ENCODE data around the gene ZNF616. TPM values are rescaled to one million over a fixed set of nuclear protein-coding genes. Genes with fewer than 3 reads are reported as not detected.

ZNF616 gene
- total and polyA plus RNA-seq, 7 donors: 1.4 to 7.2 (median 4.3) TPM

- Histone ChIP-seq H3K27me3 (no peaks in the 10 kb centered on the region), H3K9me3 (peaks cover 5 to 31% (median 10%) of the 10 kb centered on the region in 4 donors), H3K4me3 (peak overlapping the region; percentile 69 to 91 (median 87)), H3K27ac (peak overlapping the region; percentile 71 to 86 (median 80)), H3K4me1 (peaks cover 0 to 28% (median 20%) of the 10 kb centered on the region in 4 donors), H3K36me3 (peaks cover 0 to 26% (median 5%) of the 10 kb centered on the region in 4 donors)
- WGBS, 2 donors: 8 to 17% methylated on average over 12 of the region's 12 CpGs
- no peak for DNase-seq
- TF ChIP-seq POLR2AphosphoS5 (IDR thresholded peaks at IDR 0.05): no peak
- TF ChIP-seq CTCF (IDR thresholded peaks at IDR 0.05): no peak
- TF ChIP-seq EP300 (IDR thresholded peaks at IDR 0.05): no peak
- no peak for TF ChIP-seq POLR2A (IDR thresholded peaks at IDR 0.05)
- intact Hi-C loops (cut with DNase I): loop anchor here (1.0 to 2.0 kb wide), 2 partner anchors 46 to 108 kb away; partner anchors contain the start of genes ZNF350 and ZNF432
Observed at GRCh38 chr19:52094526-52095130, 45.1 kb downstream of the ZNF616 start.

DNA sequence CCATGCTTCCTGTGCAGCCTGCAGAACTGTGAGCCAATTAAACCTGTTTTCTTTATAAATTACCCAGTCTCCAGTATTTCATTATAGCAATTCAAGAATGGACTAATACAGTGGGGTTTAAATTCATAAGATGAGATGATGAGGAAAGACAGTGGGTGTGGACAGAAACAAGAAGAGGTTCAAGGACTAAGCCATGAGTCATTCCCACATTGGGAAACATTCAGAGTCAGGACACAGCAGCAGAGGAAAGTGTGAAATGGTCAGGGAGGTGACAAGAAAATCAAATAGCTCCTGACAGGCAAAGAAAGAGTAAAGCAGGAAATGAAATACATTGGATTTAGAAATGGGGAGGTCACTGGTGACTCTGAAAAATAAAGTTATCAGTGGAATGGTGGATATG, 53.3 kb downstream of the ZNF616 start:
- Histone ChIP-seq H3K9me3 (peaks cover 0 to 18% (median 1%) of the 10 kb centered on the region in 4 donors), H3K36me3 (peaks cover 5 to 88% (median 21%) of the 10 kb centered on the region in 4 donors), H3K27ac (no peak overlapping the region), H3K4me1 (no peaks in the 10 kb centered on the region), H3K4me3 (no peak overlapping the region), H3K27me3 (no peaks in the 10 kb centered on the region)
- intact Hi-C loops (cut with DNase I): no loop called here
- no peak for TF ChIP-seq CTCF (IDR thresholded peaks at IDR 0.05)
- no peak for TF ChIP-seq POLR2A (IDR thresholded peaks at IDR 0.05)
- no peak for TF ChIP-seq POLR2AphosphoS5 (IDR thresholded peaks at IDR 0.05)
- no peak for TF ChIP-seq EP300 (IDR thresholded peaks at IDR 0.05)
- no peak for DNase-seq

- Histone ChIP-seq H3K4me3 (no peak overlapping the region), H3K27me3 (no peaks in the 10 kb centered on the region), H3K9me3 (peaks cover 2 to 64% (median 17%) of the 10 kb centered on the region in 4 donors), H3K36me3 (peaks cover 48 to 98% (median 67%) of the 10 kb centered on the region in 4 donors), H3K4me1 (no peaks in the 10 kb centered on the region), H3K27ac (no peak overlapping the region)
- no peak for DNase-seq
- TF ChIP-seq POLR2AphosphoS5 (IDR thresholded peaks at IDR 0.05) (no peak), POLR2A (IDR thresholded peaks at IDR 0.05) (no peak), CTCF (IDR thresholded peaks at IDR 0.05) (no peak), EP300 (IDR thresholded peaks at IDR 0.05) (no peak)
- WGBS, 2 donors: 97 to 98% methylated on average over 5 of the region's 5 CpGs
- intact Hi-C loops (cut with DNase I): no loop called here
Observed at GRCh38 chr19:52070496-52070895, 69.2 kb downstream of the ZNF616 start.

- no peaks in the 10 kb centered on the region for H3K4me1 ChIP-seq
- no peaks in the 10 kb centered on the region for H3K27me3 ChIP-seq
- H3K9me3 ChIP-seq: peaks cover 2 to 65% (median 22%) of the 10 kb centered on the region in 4 donors
- no peak for DNase-seq
- H3K4me3 ChIP-seq: no peak overlapping the region
- TF ChIP-seq POLR2AphosphoS5 (IDR thresholded peaks at IDR 0.05) (no peak), CTCF (IDR thresholded peaks at IDR 0.05) (no peak), POLR2A (IDR thresholded peaks at IDR 0.05) (no peak), EP300 (IDR thresholded peaks at IDR 0.05) (no peak)
- WGBS, 2 donors: 90 to 91% methylated on average over 2 of the region's 2 CpGs
- peaks cover 40 to 98% (median 63%) of the 10 kb centered on the region in 4 donors for H3K36me3 ChIP-seq
- no peak overlapping the region for H3K27ac ChIP-seq
- intact Hi-C loops (cut with DNase I): no loop called here
Observed at GRCh38 chr19:52069653-52070052, 70.1 kb downstream of the ZNF616 start.
